ENCODE results near the gene ODAD4.
A peak's percentile ranks its signal among the peaks of the same experiment; 100 is the strongest.
"Not testable (repeated sequence)": the region's sequence is repeated elsewhere in the genome, so short reads cannot be mapped to it uniquely, and the experiment has no call there.

ODAD4 gene

GRCh38 chr17:41914358-41914766 lies 16.1 kb upstream of the ODAD4 start:
- DNase-seq = no peak

- no peak for DNase-seq
Observed at GRCh38 chr17:41915020-41915419, 15.4 kb upstream of the ODAD4 start.

- DNase-seq = no peak
Observed at GRCh38 chr17:41915566-41915965, 14.9 kb upstream of the ODAD4 start.

- DNase-seq = no peak
Observed at GRCh38 chr17:41917192-41917591, 13.2 kb upstream of the ODAD4 start.

- DNase-seq = no peak
Observed at GRCh38 chr17:41917679-41918313, 12.6 kb upstream of the ODAD4 start.

- DNase-seq = peak; percentile 91
Observed at GRCh38 chr17:41918314-41919164, 11.9 kb upstream of the ODAD4 start, which contains the start of gene ACLY. Gene ACLY (minus strand): TSS chr17:41918951. CDS start chr17:41913873, 5,078 bp downstream.

- DNase-seq = no peak
Observed at GRCh38 chr17:41919165-41919817, 11.1 kb upstream of the ODAD4 start.

GRCh38 chr17:41919840-41920579 lies 10.4 kb upstream of the ODAD4 start:
- DNase-seq = no peak

- DNase-seq = no peak
Observed at GRCh38 chr17:41920580-41920955, 9.8 kb upstream of the ODAD4 start.

GRCh38 chr17:41925991-41926590 lies 4.3 kb upstream of the ODAD4 start:
- no peak for DNase-seq

GRCh38 chr17:41928693-41929251 lies 1.6 kb upstream of the ODAD4 start:
- no peak for DNase-seq

GRCh38 chr17:41930833-41931156 lies 378 bp downstream of the ODAD4 start:
- not testable (repeated sequence) for DNase-seq

GRCh38 chr17:41931715-41932114 lies 1.3 kb downstream of the ODAD4 start:
- not testable (repeated sequence) for DNase-seq

GRCh38 chr17:41932816-41933389 lies 2.5 kb downstream of the ODAD4 start:
- DNase-seq = no peak

- no peak for DNase-seq
Observed at GRCh38 chr17:41935641-41936040, 5.2 kb downstream of the ODAD4 start.

- no peak for DNase-seq
Observed at GRCh38 chr17:41937970-41938954, 7.8 kb downstream of the ODAD4 start.

- DNase-seq = no peak
Observed at GRCh38 chr17:41939044-41939692, 8.8 kb downstream of the ODAD4 start.

- no peak for DNase-seq
Observed at GRCh38 chr17:41939693-41940090, 9.3 kb downstream of the ODAD4 start.

GRCh38 chr17:41941168-41941567 lies 10.8 kb downstream of the ODAD4 start:
- no peak for DNase-seq
